CD4-positive, CD25-positive, alpha-beta regulatory T cell (primary cell): Measurements from ENCODE around the gene CIDEA. TPM values are rescaled to one million over a fixed set of nuclear protein-coding genes. Genes with fewer than 3 reads are reported as not detected.

Experiments used
- ATAC-seq, 2 donors: fragments of 150-1000 bp; cut with Tn5 transposase; one replicate each; pipeline ENCODE4 v1.10.0; 2021; ENCODE audit warnings: low read depth in 2 of 2, moderate number of reproducible peaks in 2 of 2, moderate library complexity in 1 of 2
- DNase-seq, 3 donors: peaks; one replicate each; pipeline versions ENCODE4 v3.0.0 to v3.0.0-alpha.2; 2012 to 2022; ENCODE audit warnings: mixed read lengths in 1 of 3
- H3K27ac ChIP-seq: one replicate; pipeline ENCODE4 v1.7.0; 2013; ENCODE audit warnings: mild to moderate bottlenecking, low read length; ENCODE audit not compliant: insufficient read depth, poor library complexity, severe bottlenecking
- H3K27me3 ChIP-seq: one replicate; pipeline ENCODE4 v1.7.0; 2013; ENCODE audit warnings: low read length; ENCODE audit not compliant: control insufficient read depth, insufficient read depth
- H3K36me3 ChIP-seq: one replicate; pipeline ENCODE4 v1.7.0; 2013; ENCODE audit warnings: mild to moderate bottlenecking, low read length, moderate library complexity; ENCODE audit not compliant: control insufficient read depth, insufficient read depth
- H3K4me1 ChIP-seq: 2 replicates; pipeline ENCODE4 v1.7.0; 2013; ENCODE audit warnings: mild to moderate bottlenecking, low read length; ENCODE audit not compliant: insufficient read depth, control insufficient read depth, poor library complexity, severe bottlenecking
- H3K4me3 ChIP-seq: one replicate; pipeline ENCODE4 v1.7.0; 2013; ENCODE audit warnings: low read depth, mild to moderate bottlenecking, low read length, moderate library complexity
- H3K9me3 ChIP-seq, 2 experiments: 1 replicate in 1 of 2; 2 replicates in 1 of 2; pipeline ENCODE4 v1.7.0; 2013; ENCODE audit warnings: low read length in 2 of 2, mild to moderate bottlenecking in 1 of 2, moderate library complexity in 1 of 2; ENCODE audit not compliant: control insufficient read depth in 2 of 2
- H3K27ac Mint-ChIP-seq, 3 donors: one replicate each; pipeline ENCODE4 v1.8.0; 2020 to 2022; ENCODE audit warnings: mild to moderate bottlenecking in 3 of 3, mixed read lengths in 3 of 3, moderate library complexity in 2 of 3
- H3K27me3 Mint-ChIP-seq: one replicate; pipeline ENCODE4 v1.8.0; 2022; ENCODE audit warnings: mild to moderate bottlenecking, mixed read lengths
- H3K36me3 Mint-ChIP-seq: one replicate; pipeline ENCODE4 v1.8.0; 2020; ENCODE audit warnings: mixed read lengths
- H3K4me1 Mint-ChIP-seq, 4 donors: one replicate each; pipeline ENCODE4 v1.8.0; 2020 to 2022; ENCODE audit warnings: mixed read lengths in 4 of 4, mild to moderate bottlenecking in 1 of 4
- H3K4me3 Mint-ChIP-seq, 4 donors: one replicate each; pipeline ENCODE4 v1.8.0; 2020 to 2022; ENCODE audit warnings: mild to moderate bottlenecking in 4 of 4, mixed read lengths in 4 of 4, moderate library complexity in 3 of 4
- H3K9me3 Mint-ChIP-seq, 7 donors: one replicate each; pipeline ENCODE4 v1.8.0; 2020 to 2022; ENCODE audit warnings: mixed read lengths in 7 of 7, mild to moderate bottlenecking in 3 of 7, moderate library complexity in 2 of 7
- polyA plus RNA-seq, 4 donors: library from polyadenylated mRNA; unstranded; fragments of 300-500 nt; fragmentation: Illumina TruSeq; gene quantifications; one replicate each; pipeline ENCODE4 v1.2.3, GENCODE V29; 2021
- total RNA-seq: library from RNA; stranded (reverse); gene quantifications from one replicate; pipeline ENCODE4 v1.2.3, GENCODE V29; 2022

The CIDEA gene
- total and polyA plus RNA-seq, 5 donors from 2014 or later, result not detected

DNA sequence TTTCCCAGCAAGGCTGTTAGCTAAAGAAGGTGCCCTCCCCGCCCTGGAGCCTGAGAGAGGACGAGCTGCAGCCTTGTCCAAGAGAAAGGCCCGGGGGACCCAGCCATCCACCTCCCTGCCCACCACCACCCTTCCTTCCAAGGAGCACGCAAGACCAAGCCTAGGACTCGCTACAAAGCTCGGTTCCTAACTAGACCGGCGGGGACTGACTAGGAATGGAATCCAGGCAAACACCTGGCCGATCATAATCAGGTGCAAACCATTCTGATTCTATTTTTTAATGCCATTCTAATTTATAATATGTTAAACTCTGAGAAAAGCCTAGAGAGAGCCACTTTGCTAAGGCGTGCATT, 34.2 kb downstream of the CIDEA start:
- H3K36me3 ChIP-seq, result no peaks in the 10 kb centered on the region

DNA sequence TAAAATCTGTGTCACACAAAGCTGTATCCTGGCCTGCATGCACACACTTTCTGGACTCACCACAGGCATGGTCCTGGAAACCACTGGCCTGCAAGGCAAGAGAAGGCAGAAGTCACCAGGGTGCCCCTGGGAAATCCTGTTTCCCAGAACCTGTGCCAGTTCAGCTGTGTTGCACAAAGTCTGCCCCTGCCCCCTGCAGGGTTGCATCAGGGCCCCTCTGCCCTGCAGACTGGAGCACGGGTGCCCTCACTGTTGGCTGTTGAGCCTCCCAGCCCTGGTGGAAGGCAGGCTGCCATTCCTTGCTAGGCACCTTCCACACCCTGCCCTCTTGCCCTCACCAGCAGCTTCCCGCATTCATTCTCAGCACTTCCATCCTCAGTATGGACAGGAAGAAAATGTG, 35.9 kb downstream of the CIDEA start:
- Mint-ChIP-seq H3K4me1 (no peaks in the 10 kb centered on the region), H3K27ac (no peak overlapping the region), H3K27me3 (peaks cover 29% of the 10 kb centered on the region), H3K9me3 (peaks cover 0 to 3% (median 0%) of the 10 kb centered on the region in 7 donors), H3K4me3 (no peak overlapping the region), H3K36me3 (no peaks in the 10 kb centered on the region)
- DNase-seq (no peak), ATAC-seq (no peak)
- no peaks in the 10 kb centered on the region for H3K9me3 ChIP-seq
- H3K4me3 ChIP-seq, result no peak overlapping the region
- H3K27ac ChIP-seq, result no peak overlapping the region
- no peaks in the 10 kb centered on the region for H3K36me3 ChIP-seq
- no peaks in the 10 kb centered on the region for H3K4me1 ChIP-seq
- peaks cover 5% of the 10 kb centered on the region for H3K27me3 ChIP-seq

More for the DNA sequence above, 34.2 kb downstream of the CIDEA start:
- no peaks in the 10 kb centered on the region for H3K36me3 Mint-ChIP-seq
- H3K27me3 Mint-ChIP-seq, result peaks cover 38% of the 10 kb centered on the region
- H3K27me3 ChIP-seq, result peaks cover 5% of the 10 kb centered on the region
- DNase-seq (no peak), ATAC-seq (no peak)
- H3K27ac Mint-ChIP-seq, result no peak overlapping the region
- no peaks in the 10 kb centered on the region for H3K4me1 ChIP-seq
- peaks cover 0 to 3% (median 0%) of the 10 kb centered on the region in 7 donors for H3K9me3 Mint-ChIP-seq
- H3K9me3 ChIP-seq, result no peaks in the 10 kb centered on the region
- no peak overlapping the region for H3K4me3 ChIP-seq
- no peak overlapping the region for H3K4me3 Mint-ChIP-seq
- H3K4me1 Mint-ChIP-seq, result no peaks in the 10 kb centered on the region
- no peak overlapping the region for H3K27ac ChIP-seq

GRCh38 chr18:12291161-12291560, 37.0 kb downstream of the CIDEA start:
- Mint-ChIP-seq H3K27ac (no peak overlapping the region), H3K36me3 (no peaks in the 10 kb centered on the region), H3K4me1 (no peaks in the 10 kb centered on the region), H3K4me3 (no peak overlapping the region), H3K27me3 (peaks cover 24% of the 10 kb centered on the region), H3K9me3 (peaks cover 0 to 3% (median 0%) of the 10 kb centered on the region in 7 donors)
- Histone ChIP-seq H3K4me1 (no peaks in the 10 kb centered on the region), H3K27me3 (peaks cover 5% of the 10 kb centered on the region), H3K36me3 (no peaks in the 10 kb centered on the region), H3K4me3 (no peak overlapping the region), H3K27ac (no peak overlapping the region), H3K9me3 (no peaks in the 10 kb centered on the region)
- ATAC-seq (no peak), DNase-seq (no peak)

GRCh38 chr18:12291690-12292089, 37.5 kb downstream of the CIDEA start:
- H3K4me1 ChIP-seq, result no peaks in the 10 kb centered on the region
- Mint-ChIP-seq H3K9me3 (peaks cover 0 to 3% (median 0%) of the 10 kb centered on the region in 7 donors), H3K4me1 (no peaks in the 10 kb centered on the region), H3K4me3 (no peak overlapping the region), H3K27me3 (peaks cover 23% of the 10 kb centered on the region), H3K36me3 (no peaks in the 10 kb centered on the region), H3K27ac (no peak overlapping the region)
- H3K27ac ChIP-seq, result no peak overlapping the region
- peaks cover 5% of the 10 kb centered on the region for H3K27me3 ChIP-seq
- H3K9me3 ChIP-seq, result no peaks in the 10 kb centered on the region
- ATAC-seq (no peak), DNase-seq (no peak)
- H3K36me3 ChIP-seq, result no peaks in the 10 kb centered on the region
- no peak overlapping the region for H3K4me3 ChIP-seq

DNA sequence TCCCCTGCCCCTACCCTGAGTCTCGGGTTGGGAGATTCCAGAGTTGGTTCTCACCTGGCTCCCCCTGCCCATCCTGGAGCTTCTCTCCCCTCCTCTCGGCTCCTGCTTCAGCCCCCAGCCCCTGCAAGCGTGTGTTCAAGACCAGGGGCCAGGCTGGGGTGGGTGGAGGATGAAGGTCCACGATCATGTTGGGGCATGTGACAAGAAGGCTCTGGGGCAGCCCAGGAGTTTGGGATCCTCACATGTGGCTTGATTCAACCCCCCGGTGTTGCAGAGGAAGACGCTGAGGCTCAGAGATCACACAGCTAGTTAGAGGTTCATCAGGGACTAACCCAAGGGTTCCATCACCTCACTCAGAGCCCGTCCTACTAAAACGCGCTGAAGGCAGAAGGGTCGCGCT, 39.7 kb downstream of the CIDEA start:
- H3K4me1 Mint-ChIP-seq, result no peaks in the 10 kb centered on the region
- H3K9me3 Mint-ChIP-seq, result no peaks in the 10 kb centered on the region
- H3K4me3 Mint-ChIP-seq, result no peak overlapping the region
- Histone ChIP-seq H3K4me1 (no peaks in the 10 kb centered on the region), H3K9me3 (no peaks in the 10 kb centered on the region), H3K36me3 (no peaks in the 10 kb centered on the region), H3K27ac (no peak overlapping the region), H3K4me3 (no peak overlapping the region), H3K27me3 (no peaks in the 10 kb centered on the region)
- H3K27ac Mint-ChIP-seq, result no peak overlapping the region
- DNase-seq, result no peak
- peaks cover 14% of the 10 kb centered on the region for H3K27me3 Mint-ChIP-seq
- no peak for ATAC-seq
- H3K36me3 Mint-ChIP-seq, result no peaks in the 10 kb centered on the region

DNA sequence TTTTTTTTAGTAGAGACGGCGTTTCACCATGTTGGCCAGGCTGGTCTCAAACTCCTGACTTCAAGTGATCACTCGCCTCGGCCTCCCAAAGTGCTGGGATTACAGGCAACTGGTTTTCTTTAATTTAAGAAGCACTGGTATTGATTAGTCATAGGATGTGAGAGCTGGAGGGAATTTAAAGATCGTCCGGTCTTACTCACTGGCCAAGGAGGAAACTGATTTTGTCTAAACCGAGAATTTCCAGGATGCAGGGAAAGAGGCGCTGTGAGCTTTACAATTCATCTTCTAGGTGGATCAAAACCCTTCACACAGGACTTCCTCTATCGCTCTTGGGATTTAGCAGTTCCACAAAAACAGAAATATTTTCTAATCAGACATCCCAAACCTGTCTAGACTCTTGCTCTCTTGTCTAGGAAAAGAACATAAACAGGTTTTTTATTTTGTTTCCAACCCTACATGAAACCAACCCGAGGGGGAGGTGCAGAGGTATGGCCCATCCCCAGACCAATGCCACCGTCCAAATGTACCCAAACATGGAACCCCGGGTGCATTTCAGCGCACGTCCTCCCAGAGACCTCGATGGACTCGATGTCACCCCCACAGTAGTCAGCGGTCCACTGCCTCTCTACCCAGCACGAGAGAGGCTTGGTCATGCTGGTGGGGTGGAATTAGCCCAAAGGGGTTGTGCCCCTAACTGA, 41.4 kb downstream of the CIDEA start:
- H3K27me3 Mint-ChIP-seq, result peaks cover 10% of the 10 kb centered on the region
- no peak overlapping the region for H3K4me3 ChIP-seq
- H3K36me3 ChIP-seq, result no peaks in the 10 kb centered on the region
- ATAC-seq (no peak), DNase-seq (no peak)
- no peak overlapping the region for H3K4me3 Mint-ChIP-seq
- H3K4me1 ChIP-seq, result no peaks in the 10 kb centered on the region
- no peak overlapping the region for H3K27ac ChIP-seq
- H3K9me3 ChIP-seq, result no peaks in the 10 kb centered on the region
- H3K27me3 ChIP-seq, result no peaks in the 10 kb centered on the region
- H3K9me3 Mint-ChIP-seq, result no peaks in the 10 kb centered on the region
- no peaks in the 10 kb centered on the region for H3K4me1 Mint-ChIP-seq
- no peak overlapping the region for H3K27ac Mint-ChIP-seq
- no peaks in the 10 kb centered on the region for H3K36me3 Mint-ChIP-seq

DNA sequence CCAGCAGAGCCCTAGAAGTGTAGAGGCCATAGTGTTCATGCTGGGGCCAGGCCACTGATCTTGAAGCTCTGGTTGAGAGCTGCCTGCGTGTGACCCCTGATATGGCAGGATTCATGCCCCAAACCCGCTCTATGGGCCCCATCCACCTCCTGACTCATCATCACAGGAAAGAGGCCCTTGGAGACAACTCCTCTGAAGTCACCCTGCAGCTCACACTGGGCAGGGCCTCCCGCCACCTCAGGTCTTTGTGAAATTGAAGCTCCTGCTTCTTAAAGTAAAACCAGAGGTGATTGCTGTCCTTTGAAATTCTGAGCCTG, 41.9 kb downstream of the CIDEA start:
- Mint-ChIP-seq H3K27ac (no peak overlapping the region), H3K9me3 (peaks cover 0 to under 1% (median 0%) of the 10 kb centered on the region in 7 donors), H3K4me1 (no peaks in the 10 kb centered on the region), H3K36me3 (no peaks in the 10 kb centered on the region), H3K4me3 (no peak overlapping the region), H3K27me3 (peaks cover 11% of the 10 kb centered on the region)
- Histone ChIP-seq H3K27ac (no peak overlapping the region), H3K9me3 (no peaks in the 10 kb centered on the region), H3K36me3 (no peaks in the 10 kb centered on the region), H3K4me1 (no peaks in the 10 kb centered on the region), H3K4me3 (no peak overlapping the region), H3K27me3 (no peaks in the 10 kb centered on the region)
- ATAC-seq, result no peak
- no peak for DNase-seq

DNA sequence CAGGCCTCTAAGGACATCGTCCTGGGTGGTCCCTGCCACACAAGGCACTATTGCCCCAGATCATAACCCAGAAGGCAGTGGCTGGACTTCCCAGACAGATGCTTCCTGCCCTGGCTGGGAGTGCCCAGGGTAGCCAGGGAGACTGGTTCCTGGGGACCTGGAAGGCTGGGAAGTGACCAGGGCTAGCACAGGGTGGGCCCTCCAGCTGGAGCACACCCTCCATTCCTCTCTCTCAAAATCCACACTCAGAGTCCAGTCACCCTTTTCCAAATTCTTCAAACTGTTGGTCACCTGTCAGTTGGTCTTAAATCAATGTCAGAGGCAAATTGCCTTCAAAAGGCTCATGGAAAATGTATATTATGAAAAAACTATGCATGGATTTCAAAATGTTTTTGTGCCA, 42.3 kb downstream of the CIDEA start:
- Mint-ChIP-seq H3K9me3 (peaks cover 0 to 4% (median 0%) of the 10 kb centered on the region in 7 donors), H3K36me3 (no peaks in the 10 kb centered on the region), H3K27me3 (peaks cover 15% of the 10 kb centered on the region), H3K4me1 (no peaks in the 10 kb centered on the region), H3K4me3 (no peak overlapping the region), H3K27ac (no peak overlapping the region)
- Histone ChIP-seq H3K4me3 (no peak overlapping the region), H3K27me3 (no peaks in the 10 kb centered on the region), H3K36me3 (no peaks in the 10 kb centered on the region), H3K4me1 (no peaks in the 10 kb centered on the region), H3K9me3 (no peaks in the 10 kb centered on the region), H3K27ac (no peak overlapping the region)
- no peak for ATAC-seq
- DNase-seq, result no peak
